WTC11 (cell line): ENCODE measurements around the gene DIAPH1.

Experiments used
- EMX1 ChIP-seq: fragments of 250-450 bp; sonication (Bioruptor Pico); IDR thresholded peaks from 2 replicates; pipeline ENCODE4 v1.8.0; 2021; ENCODE audit warnings: mild to moderate bottlenecking
- MXD4 ChIP-seq: fragments of 250-450 bp; sonication (Bioruptor Pico); IDR thresholded peaks from 2 replicates; pipeline ENCODE4 v1.8.0; 2021; ENCODE audit warnings: mild to moderate bottlenecking, moderate library complexity, borderline replicate concordance
- RORB ChIP-seq: fragments of 250-450 bp; sonication (Bioruptor Pico); IDR thresholded peaks from 2 replicates; pipeline ENCODE4 v1.9.0; 2021; ENCODE audit warnings: mild to moderate bottlenecking
- SP1 ChIP-seq: sonication (generic); formaldehyde crosslinking; conservative IDR thresholded peaks from 2 replicates; pipeline ENCODE4 v1.8.1; 2022; ENCODE audit warnings: missing genetic modification reagents
- TCF7 ChIP-seq: sonication (generic); formaldehyde crosslinking; IDR thresholded peaks from 2 replicates; pipeline ENCODE4 v1.8.0; 2022; ENCODE audit warnings: mild to moderate bottlenecking, low read depth, missing genetic modification reagents, moderate library complexity
- TEAD4 ChIP-seq: sonication (generic); formaldehyde crosslinking; IDR thresholded peaks from 2 replicates; pipeline ENCODE4 v1.8.0; 2022; ENCODE audit warnings: mild to moderate bottlenecking, missing genetic modification reagents
- ZNF232 ChIP-seq: sonication (generic); formaldehyde crosslinking; IDR thresholded peaks from 2 replicates; pipeline ENCODE4 v1.8.0; 2022; ENCODE audit warnings: mild to moderate bottlenecking, missing genetic modification reagents
- ZNF423 ChIP-seq: fragments of 250-450 bp; sonication (Bioruptor Pico); IDR thresholded peaks from 2 replicates; pipeline ENCODE4 v2.1.2; 2022; ENCODE audit warnings: mild to moderate bottlenecking, moderate library complexity
- TF ChIP-seq, protein P1 (sequence below): sonication (generic); formaldehyde crosslinking; IDR thresholded peaks from 2 replicates; pipeline ENCODE4 v1.8.0; 2023; ENCODE audit warnings: mild to moderate bottlenecking, missing genetic modification reagents
- TF ChIP-seq, protein P2 (sequence below): sonication (generic); formaldehyde crosslinking; conservative IDR thresholded peaks from 2 replicates; pipeline ENCODE4 v1.8.1; 2022; ENCODE audit warnings: mild to moderate bottlenecking, missing genetic modification reagents
- TF ChIP-seq, protein P3 (sequence below): fragments of 200-600 bp; IDR thresholded peaks from 2 replicates; pipeline ENCODE4 v1.8.0; 2022; ENCODE audit warnings: antibody characterized with exemption
- TF ChIP-seq, protein P4 (sequence below): sonication (generic); formaldehyde crosslinking; IDR thresholded peaks from 2 replicates; pipeline ENCODE4 v1.8.0; 2022; ENCODE audit warnings: missing genetic modification reagents
- TF ChIP-seq, protein P5 (sequence below): sonication (generic); formaldehyde crosslinking; IDR thresholded peaks from 2 replicates; pipeline ENCODE4 v1.8.0; 2022; ENCODE audit warnings: mild to moderate bottlenecking, missing genetic modification reagents
- TF ChIP-seq, protein P6 (sequence below): sonication (generic); formaldehyde crosslinking; IDR thresholded peaks from 2 replicates; pipeline ENCODE4 v1.8.1; 2023; ENCODE audit warnings: mild to moderate bottlenecking, moderate library complexity, missing genetic modification reagents

DNA sequence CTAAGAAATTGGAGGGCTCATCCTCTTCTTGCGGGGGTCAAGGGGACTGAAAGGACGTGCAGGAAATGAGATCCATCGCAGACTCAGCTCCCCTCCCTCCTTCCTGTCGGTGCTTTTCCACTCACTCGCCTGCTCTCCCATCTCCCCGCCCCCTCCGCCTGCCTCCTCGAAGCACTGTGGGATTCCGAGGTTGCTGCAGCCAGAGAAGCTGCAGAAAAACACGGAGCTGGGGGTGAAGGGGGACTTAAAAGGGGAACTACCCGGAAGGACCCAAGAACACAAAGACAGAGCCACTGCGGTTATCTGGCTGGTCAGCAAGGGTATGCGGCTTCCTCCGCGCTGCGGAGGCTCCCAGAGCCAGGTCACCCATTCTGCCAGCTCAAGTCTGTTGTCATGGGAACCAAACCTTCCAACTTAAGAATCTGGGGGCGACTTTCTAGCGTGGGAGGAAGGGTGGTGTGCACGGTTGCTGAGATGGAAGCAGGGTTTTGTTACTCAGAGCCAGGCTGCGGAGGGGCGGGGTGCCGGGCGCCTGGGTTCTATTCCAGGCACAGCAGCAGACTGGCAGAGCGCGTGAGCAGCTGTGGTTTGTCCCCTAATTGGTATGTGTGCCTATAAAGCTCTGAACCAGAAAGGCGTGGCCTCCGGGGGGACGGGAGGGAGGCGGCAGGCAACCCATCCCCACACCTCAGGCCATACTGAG lies 105.0 kb downstream of the DIAPH1 start:
- TF ChIP-seq TEAD4 (CRISPR knock-in tag): no peak
- TF ChIP-seq, protein P1, sequence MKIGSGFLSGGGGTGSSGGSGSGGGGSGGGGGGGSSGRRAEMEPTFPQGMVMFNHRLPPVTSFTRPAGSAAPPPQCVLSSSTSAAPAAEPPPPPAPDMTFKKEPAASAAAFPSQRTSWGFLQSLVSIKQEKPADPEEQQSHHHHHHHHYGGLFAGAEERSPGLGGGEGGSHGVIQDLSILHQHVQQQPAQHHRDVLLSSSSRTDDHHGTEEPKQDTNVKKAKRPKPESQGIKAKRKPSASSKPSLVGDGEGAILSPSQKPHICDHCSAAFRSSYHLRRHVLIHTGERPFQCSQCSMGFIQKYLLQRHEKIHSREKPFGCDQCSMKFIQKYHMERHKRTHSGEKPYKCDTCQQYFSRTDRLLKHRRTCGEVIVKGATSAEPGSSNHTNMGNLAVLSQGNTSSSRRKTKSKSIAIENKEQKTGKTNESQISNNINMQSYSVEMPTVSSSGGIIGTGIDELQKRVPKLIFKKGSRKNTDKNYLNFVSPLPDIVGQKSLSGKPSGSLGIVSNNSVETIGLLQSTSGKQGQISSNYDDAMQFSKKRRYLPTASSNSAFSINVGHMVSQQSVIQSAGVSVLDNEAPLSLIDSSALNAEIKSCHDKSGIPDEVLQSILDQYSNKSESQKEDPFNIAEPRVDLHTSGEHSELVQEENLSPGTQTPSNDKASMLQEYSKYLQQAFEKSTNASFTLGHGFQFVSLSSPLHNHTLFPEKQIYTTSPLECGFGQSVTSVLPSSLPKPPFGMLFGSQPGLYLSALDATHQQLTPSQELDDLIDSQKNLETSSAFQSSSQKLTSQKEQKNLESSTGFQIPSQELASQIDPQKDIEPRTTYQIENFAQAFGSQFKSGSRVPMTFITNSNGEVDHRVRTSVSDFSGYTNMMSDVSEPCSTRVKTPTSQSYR (CRISPR knock-in tag): no peak
- TF ChIP-seq, protein P2, sequence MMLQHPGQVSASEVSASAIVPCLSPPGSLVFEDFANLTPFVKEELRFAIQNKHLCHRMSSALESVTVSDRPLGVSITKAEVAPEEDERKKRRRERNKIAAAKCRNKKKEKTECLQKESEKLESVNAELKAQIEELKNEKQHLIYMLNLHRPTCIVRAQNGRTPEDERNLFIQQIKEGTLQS (CRISPR knock-in tag): no peak
- peak; percentile 26; the same call in 1 of the 2 replicates for TF ChIP-seq SP1 (CRISPR knock-in tag)
- TF ChIP-seq, protein P3, sequence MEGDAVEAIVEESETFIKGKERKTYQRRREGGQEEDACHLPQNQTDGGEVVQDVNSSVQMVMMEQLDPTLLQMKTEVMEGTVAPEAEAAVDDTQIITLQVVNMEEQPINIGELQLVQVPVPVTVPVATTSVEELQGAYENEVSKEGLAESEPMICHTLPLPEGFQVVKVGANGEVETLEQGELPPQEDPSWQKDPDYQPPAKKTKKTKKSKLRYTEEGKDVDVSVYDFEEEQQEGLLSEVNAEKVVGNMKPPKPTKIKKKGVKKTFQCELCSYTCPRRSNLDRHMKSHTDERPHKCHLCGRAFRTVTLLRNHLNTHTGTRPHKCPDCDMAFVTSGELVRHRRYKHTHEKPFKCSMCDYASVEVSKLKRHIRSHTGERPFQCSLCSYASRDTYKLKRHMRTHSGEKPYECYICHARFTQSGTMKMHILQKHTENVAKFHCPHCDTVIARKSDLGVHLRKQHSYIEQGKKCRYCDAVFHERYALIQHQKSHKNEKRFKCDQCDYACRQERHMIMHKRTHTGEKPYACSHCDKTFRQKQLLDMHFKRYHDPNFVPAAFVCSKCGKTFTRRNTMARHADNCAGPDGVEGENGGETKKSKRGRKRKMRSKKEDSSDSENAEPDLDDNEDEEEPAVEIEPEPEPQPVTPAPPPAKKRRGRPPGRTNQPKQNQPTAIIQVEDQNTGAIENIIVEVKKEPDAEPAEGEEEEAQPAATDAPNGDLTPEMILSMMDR: no peak
- TF ChIP-seq, protein P4, sequence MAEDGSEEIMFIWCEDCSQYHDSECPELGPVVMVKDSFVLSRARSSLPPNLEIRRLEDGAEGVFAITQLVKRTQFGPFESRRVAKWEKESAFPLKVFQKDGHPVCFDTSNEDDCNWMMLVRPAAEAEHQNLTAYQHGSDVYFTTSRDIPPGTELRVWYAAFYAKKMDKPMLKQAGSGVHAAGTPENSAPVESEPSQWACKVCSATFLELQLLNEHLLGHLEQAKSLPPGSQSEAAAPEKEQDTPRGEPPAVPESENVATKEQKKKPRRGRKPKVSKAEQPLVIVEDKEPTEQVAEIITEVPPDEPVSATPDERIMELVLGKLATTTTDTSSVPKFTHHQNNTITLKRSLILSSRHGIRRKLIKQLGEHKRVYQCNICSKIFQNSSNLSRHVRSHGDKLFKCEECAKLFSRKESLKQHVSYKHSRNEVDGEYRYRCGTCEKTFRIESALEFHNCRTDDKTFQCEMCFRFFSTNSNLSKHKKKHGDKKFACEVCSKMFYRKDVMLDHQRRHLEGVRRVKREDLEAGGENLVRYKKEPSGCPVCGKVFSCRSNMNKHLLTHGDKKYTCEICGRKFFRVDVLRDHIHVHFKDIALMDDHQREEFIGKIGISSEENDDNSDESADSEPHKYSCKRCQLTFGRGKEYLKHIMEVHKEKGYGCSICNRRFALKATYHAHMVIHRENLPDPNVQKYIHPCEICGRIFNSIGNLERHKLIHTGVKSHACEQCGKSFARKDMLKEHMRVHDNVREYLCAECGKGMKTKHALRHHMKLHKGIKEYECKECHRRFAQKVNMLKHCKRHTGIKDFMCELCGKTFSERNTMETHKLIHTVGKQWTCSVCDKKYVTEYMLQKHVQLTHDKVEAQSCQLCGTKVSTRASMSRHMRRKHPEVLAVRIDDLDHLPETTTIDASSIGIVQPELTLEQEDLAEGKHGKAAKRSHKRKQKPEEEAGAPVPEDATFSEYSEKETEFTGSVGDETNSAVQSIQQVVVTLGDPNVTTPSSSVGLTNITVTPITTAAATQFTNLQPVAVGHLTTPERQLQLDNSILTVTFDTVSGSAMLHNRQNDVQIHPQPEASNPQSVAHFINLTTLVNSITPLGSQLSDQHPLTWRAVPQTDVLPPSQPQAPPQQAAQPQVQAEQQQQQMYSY (CRISPR knock-in tag): peak; percentile 77
- no peak for TF ChIP-seq RORB (CRISPR knock-in tag)
- no peak for TF ChIP-seq MXD4 (CRISPR knock-in tag)
- TF ChIP-seq ZNF232 (CRISPR knock-in tag): no peak
- no peak for TF ChIP-seq ZNF423 (CRISPR knock-in tag)
- TF ChIP-seq TCF7 (CRISPR knock-in tag): no peak
- TF ChIP-seq, protein P5, sequence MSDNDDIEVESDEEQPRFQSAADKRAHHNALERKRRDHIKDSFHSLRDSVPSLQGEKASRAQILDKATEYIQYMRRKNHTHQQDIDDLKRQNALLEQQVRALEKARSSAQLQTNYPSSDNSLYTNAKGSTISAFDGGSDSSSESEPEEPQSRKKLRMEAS (CRISPR knock-in tag): no peak; the same call in 1 of the 2 replicates
- TF ChIP-seq, protein P6, sequence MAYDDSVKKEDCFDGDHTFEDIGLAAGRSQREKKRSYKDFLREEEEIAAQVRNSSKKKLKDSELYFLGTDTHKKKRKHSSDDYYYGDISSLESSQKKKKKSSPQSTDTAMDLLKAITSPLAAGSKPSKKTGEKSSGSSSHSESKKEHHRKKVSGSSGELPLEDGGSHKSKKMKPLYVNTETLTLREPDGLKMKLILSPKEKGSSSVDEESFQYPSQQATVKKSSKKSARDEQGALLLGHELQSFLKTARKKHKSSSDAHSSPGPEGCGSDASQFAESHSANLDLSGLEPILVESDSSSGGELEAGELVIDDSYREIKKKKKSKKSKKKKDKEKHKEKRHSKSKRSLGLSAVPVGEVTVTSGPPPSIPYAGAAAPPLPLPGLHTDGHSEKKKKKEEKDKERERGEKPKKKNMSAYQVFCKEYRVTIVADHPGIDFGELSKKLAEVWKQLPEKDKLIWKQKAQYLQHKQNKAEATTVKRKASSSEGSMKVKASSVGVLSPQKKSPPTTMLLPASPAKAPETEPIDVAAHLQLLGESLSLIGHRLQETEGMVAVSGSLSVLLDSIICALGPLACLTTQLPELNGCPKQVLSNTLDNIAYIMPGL: no peak
- TF ChIP-seq EMX1: no peak
